ENCODE data around the gene CARNS1. TPM values are rescaled to one million over a fixed set of nuclear protein-coding genes. Genes with fewer than 3 reads are reported as not detected.
"Not testable (repeated sequence)": the region's sequence is repeated elsewhere in the genome, so short reads cannot be mapped to it uniquely, and the experiment has no call there.

Gene CARNS1
- total and polyA plus RNA-seq, 2 experiments from 2014 or later, result 0.38 to 0.43 TPM

- peak overlapping the region; percentile 50 for H3K4me2 ChIP-seq (ENCODE audit: unreplicated experiment)
- 35 to 40% methylated on average over 42 to 54 of the region's 56 CpGs for WGBS, 2 experiments (ENCODE audit: low coverage in 1 of 2, low lambda C conversion rate in 2 of 2, missing lambda C conversion rate in 2 of 2)
These were observed 49.1 kb downstream of the CARNS1 start for GRCh38 chr11:67464411-67465188.

GRCh38 chr11:67465189-67465510 is 49.7 kb downstream of the CARNS1 start:
- no peaks in the 10 kb centered on the region for H3K27me3 ChIP-seq (replicated peaks; ENCODE audit: insufficient read depth)
- peak overlapping the region; percentile 52 for H3K9ac ChIP-seq
- DNase-seq, result no peak
- peak overlapping the region; percentile 50 for H3K4me2 ChIP-seq (ENCODE audit: unreplicated experiment)
- peaks cover 23% of the 10 kb centered on the region; the same call in 1 of the 2 replicates for H3K79me2 ChIP-seq (ENCODE audit: insufficient read depth)
- in situ Hi-C loops (cut with MboI), result no loop called here
- no peaks in the 10 kb centered on the region for H3F3A ChIP-seq (ENCODE audit: insufficient read depth)
- no peaks in the 10 kb centered on the region for H4K20me1 ChIP-seq (ENCODE audit: insufficient read depth)
- no peaks in the 10 kb centered on the region for H3K9me3 ChIP-seq (ENCODE audit: low read depth)
- WGBS, 2 experiments (ENCODE audit: low coverage in 1 of 2, low lambda C conversion rate in 2 of 2, missing lambda C conversion rate in 2 of 2), result 79 to 83% methylated on average over 3 of the region's 3 CpGs
- H3K9me2 ChIP-seq (ENCODE audit: insufficient read depth), result no peaks in the 10 kb centered on the region
- peak overlapping the region; percentile 77 for H2AFZ ChIP-seq
- peaks cover 4% of the 10 kb centered on the region; the same call in 1 of the 2 replicates for H3K4me1 ChIP-seq (ENCODE audit: insufficient read depth)
- peak overlapping the region; percentile 70 for H3K4me3 ChIP-seq
- no peak overlapping the region for H3K27ac ChIP-seq
- H3K36me3 ChIP-seq (ENCODE audit: low read depth), result no peaks in the 10 kb centered on the region
- TF ChIP-seq EZH2 (IDR thresholded peaks at IDR 0.05; ENCODE audit: insufficient read depth, poor library complexity, severe bottlenecking) (no peak), EZH2phosphoT487 (IDR thresholded peaks at IDR 0.05; ENCODE audit: insufficient read depth, low read depth) (no peak)

More at GRCh38 chr11:67464411-67465188, 49.1 kb downstream of the CARNS1 start:
- H3K9me2 ChIP-seq (ENCODE audit: insufficient read depth), result no peaks in the 10 kb centered on the region
- H3K9me3 ChIP-seq (ENCODE audit: low read depth), result no peaks in the 10 kb centered on the region
- H3K79me2 ChIP-seq (ENCODE audit: insufficient read depth), result peaks cover 23% of the 10 kb centered on the region; the same call in 1 of the 2 replicates
- in situ Hi-C loops (cut with MboI), result no loop called here
- H4K20me1 ChIP-seq (ENCODE audit: insufficient read depth), result no peaks in the 10 kb centered on the region
- no peaks in the 10 kb centered on the region for H3K36me3 ChIP-seq (ENCODE audit: low read depth)
- no peak for TF ChIP-seq EZH2phosphoT487 (IDR thresholded peaks at IDR 0.05; ENCODE audit: insufficient read depth, low read depth)
- no peak for TF ChIP-seq EZH2 (IDR thresholded peaks at IDR 0.05; ENCODE audit: insufficient read depth, poor library complexity, severe bottlenecking)
- no peak overlapping the region for H3K27ac ChIP-seq
- H3K27me3 ChIP-seq (replicated peaks; ENCODE audit: insufficient read depth), result no peaks in the 10 kb centered on the region
- H3K4me1 ChIP-seq (ENCODE audit: insufficient read depth), result peaks cover 1% of the 10 kb centered on the region; the same call in 1 of the 2 replicates
- peak overlapping the region; percentile 52 for H3K9ac ChIP-seq
- no peaks in the 10 kb centered on the region for H3F3A ChIP-seq (ENCODE audit: insufficient read depth)
- H2AFZ ChIP-seq, result peak overlapping the region; percentile 77
- H3K4me3 ChIP-seq, result peak overlapping the region; percentile 70
- DNase-seq, result peak; percentile 79

- H3K9me2 ChIP-seq (ENCODE audit: insufficient read depth); H3K27me3 ChIP-seq (replicated peaks; ENCODE audit: insufficient read depth); H3K4me2 ChIP-seq (ENCODE audit: unreplicated experiment); H3K9me3 ChIP-seq (ENCODE audit: low read depth); H3F3A ChIP-seq (ENCODE audit: insufficient read depth); H3K9ac ChIP-seq; H4K20me1 ChIP-seq (ENCODE audit: insufficient read depth); in situ Hi-C loops (cut with MboI); H2AFZ ChIP-seq; H3K4me3 ChIP-seq; H3K36me3 ChIP-seq (ENCODE audit: low read depth); H3K27ac ChIP-seq; H3K4me1 ChIP-seq (ENCODE audit: insufficient read depth): not testable (repeated sequence)
- 47 to 72% methylated on average over 2 of the region's 2 CpGs for WGBS, 2 experiments (ENCODE audit: low coverage in 1 of 2, low lambda C conversion rate in 2 of 2, missing lambda C conversion rate in 2 of 2)
- peaks cover 23% of the 10 kb centered on the region; the same call in 1 of the 2 replicates for H3K79me2 ChIP-seq (ENCODE audit: insufficient read depth)
- peak; percentile 37 for DNase-seq
These were observed 50.1 kb downstream of the CARNS1 start for GRCh38 chr11:67465530-67465929.

- no peak overlapping the region for H3K9ac ChIP-seq
- H3K9me3 ChIP-seq (ENCODE audit: low read depth), result no peaks in the 10 kb centered on the region
- no peaks in the 10 kb centered on the region for H3F3A ChIP-seq (ENCODE audit: insufficient read depth)
- TF ChIP-seq EZH2 (IDR thresholded peaks at IDR 0.05; ENCODE audit: insufficient read depth, poor library complexity, severe bottlenecking), result no peak
- no peak for TF ChIP-seq EZH2phosphoT487 (IDR thresholded peaks at IDR 0.05; ENCODE audit: insufficient read depth, low read depth)
- H3K27me3 ChIP-seq (replicated peaks; ENCODE audit: insufficient read depth), result no peaks in the 10 kb centered on the region
- H3K79me2 ChIP-seq (ENCODE audit: insufficient read depth), result peaks cover 23% of the 10 kb centered on the region; the same call in 1 of the 2 replicates
- H3K4me2 ChIP-seq (ENCODE audit: unreplicated experiment), result no peak overlapping the region
- no peak for DNase-seq
- H2AFZ ChIP-seq, result no peak overlapping the region
- no peaks in the 10 kb centered on the region for H4K20me1 ChIP-seq (ENCODE audit: insufficient read depth)
- H3K9me2 ChIP-seq (ENCODE audit: insufficient read depth), result no peaks in the 10 kb centered on the region
- 90 to 93% methylated on average over 5 of the region's 5 CpGs for WGBS, 2 experiments (ENCODE audit: low coverage in 1 of 2, low lambda C conversion rate in 2 of 2, missing lambda C conversion rate in 2 of 2)
- H3K36me3 ChIP-seq (ENCODE audit: low read depth), result no peaks in the 10 kb centered on the region
- no peak overlapping the region for H3K4me3 ChIP-seq
- in situ Hi-C loops (cut with MboI), result no loop called here
- H3K4me1 ChIP-seq (ENCODE audit: insufficient read depth), result peaks cover 4% of the 10 kb centered on the region; the same call in 1 of the 2 replicates
- H3K27ac ChIP-seq, result no peak overlapping the region
These were observed 50.9 kb downstream of the CARNS1 start for GRCh38 chr11:67466367-67466766.
